GM18511 (cell line): ENCODE data around the gene SLC26A9.

ENCODE experiments used
- ATAC-seq: cut with Tn5 transposase; IDR thresholded peaks from one replicate; pipeline ENCODE4 v1.9.1; 2021; ENCODE audit warnings: mild to moderate bottlenecking, moderate library complexity; ENCODE audit not compliant: unreplicated experiment

Gene SLC26A9

DNA sequence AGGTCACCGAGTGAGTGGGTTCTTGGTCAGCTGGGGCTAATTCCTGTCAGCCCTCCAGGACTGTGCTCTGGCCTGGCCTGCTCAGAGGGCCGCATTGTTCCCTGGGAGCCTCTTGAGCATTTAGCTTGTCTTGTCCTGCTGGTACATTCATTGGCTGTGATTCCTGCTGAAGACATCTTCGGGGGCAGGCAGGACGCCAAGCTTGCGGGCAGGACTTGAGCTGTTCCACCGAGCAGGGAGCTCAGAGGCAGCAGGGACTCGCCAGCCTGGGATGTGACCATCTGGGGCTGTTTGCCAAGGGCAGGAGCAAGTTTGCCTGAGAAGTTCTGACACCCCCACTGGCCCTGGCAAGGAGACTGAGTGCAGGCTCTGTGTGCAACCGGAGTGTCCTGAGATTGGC, 7.0 kb upstream of the SLC26A9 start:
- no peak for ATAC-seq

DNA sequence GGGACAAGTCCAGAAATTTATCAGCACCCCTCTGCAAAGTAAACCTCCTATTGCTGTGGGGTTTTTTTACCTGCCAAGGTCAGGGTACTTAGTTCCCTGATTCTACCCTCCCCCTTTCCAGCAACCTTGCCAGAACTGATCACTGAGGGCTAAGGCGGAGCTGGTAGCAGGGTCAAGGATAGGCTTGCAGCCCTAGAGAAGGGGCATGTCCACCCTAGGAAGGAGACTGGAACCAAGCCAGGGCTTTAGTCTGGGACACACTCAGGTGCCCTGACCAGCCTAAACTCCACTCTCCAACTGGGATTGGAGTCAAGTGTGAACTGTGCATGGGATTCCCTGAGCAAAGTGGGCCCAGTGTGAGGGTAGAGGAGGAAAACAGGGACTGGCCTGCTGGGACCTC, 6.5 kb upstream of the SLC26A9 start:
- no peak for ATAC-seq

DNA sequence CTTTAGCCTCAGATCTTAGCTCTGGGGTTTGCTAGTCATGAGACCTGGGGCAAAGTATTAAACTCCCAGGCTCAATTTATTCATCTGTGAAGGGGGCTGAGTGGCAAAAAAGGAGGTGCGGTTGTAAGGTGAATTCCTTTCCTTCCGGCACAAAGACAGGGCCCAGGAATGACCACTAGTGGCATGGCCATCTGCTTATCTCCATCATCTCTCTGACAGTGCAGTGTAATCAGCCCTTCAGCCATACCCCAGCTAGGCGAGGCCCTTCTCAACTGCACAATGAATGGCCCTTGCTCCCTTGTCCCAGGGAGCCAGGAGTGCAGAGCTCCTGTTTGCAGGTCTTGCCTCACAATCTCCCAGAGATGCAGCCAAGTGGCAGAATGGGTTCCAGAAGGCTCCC, 5.6 kb upstream of the SLC26A9 start:
- no peak for ATAC-seq

DNA sequence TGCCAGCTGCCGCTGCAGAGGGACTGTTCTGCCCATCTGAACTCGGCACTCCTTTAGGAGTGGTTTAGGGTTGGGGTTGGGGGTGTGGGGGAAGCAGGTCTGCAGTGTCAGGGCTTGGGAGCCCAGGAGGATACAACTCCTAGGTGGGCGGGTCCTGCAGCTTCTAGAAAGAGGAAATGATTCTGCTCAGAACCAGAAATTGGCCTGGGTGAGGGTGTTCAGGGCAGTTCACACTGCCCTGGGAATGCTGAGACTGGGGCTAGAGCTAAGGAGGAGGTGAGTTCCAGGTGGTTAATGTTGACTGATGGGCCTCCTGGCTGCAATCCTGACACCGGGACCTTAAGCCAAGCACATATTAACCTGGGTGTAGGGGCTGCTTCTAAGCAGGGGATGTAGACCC, 4.8 kb upstream of the SLC26A9 start:
- no peak for ATAC-seq

DNA sequence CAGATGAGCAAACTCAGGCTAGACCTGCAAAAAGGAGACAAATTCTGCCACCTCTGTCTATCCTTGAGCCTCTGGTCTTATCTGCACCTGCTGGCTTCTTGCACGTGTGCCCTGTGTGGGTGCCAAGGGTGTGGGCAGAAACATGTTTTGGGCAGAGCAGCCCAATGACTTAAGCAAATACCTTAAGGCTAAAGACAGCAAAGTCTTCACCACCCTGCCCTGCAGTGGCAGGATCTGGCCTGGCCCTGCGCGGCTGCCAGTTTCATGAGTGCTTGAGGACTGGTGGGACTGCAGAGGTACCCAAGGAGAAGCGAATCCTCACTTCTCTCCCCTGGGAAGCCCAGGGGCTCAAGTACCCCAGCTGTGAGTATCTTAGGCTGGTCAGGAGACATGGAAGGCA, 3.8 kb upstream of the SLC26A9 start:
- ATAC-seq: no peak

DNA sequence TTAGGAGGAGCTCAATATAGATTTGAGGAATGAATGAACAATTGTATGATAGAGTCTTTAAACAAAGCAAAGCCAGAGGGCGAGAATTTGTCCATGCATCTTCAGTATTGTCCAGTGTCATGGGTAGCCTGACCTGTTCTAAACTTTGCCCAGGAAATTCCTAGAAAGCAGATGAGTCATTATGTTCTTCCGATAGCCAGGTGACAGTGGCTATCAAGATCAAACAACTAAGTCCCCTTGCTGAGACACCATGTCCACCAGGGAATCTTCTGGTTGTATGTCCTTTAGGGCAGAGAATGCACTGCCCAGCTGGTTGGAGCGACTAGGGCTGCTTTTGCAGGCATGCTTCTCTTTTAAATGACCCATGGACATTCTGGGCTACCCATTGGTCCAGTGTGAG, 1.8 kb upstream of the SLC26A9 start:
- ATAC-seq: no peak

DNA sequence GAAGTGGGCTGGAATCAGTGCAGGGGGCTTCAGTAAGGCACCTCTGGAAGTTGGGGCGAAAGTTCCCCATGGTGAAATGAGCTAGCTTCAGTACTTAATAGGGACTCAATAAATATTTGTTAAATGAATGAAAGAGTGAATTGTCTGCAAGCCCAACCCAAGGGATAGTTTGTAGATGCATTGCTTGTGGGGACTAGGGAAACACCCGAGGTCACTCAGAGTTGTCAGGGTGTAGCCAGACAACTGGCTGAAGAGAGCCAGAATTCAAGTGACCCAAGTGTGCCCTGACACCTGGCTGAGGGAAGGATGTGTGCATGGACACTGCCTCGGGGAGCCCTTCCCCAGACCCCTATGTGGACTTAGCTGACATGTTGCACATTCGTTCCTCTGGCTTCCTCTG, 1.3 kb upstream of the SLC26A9 start:
- no peak for ATAC-seq

DNA sequence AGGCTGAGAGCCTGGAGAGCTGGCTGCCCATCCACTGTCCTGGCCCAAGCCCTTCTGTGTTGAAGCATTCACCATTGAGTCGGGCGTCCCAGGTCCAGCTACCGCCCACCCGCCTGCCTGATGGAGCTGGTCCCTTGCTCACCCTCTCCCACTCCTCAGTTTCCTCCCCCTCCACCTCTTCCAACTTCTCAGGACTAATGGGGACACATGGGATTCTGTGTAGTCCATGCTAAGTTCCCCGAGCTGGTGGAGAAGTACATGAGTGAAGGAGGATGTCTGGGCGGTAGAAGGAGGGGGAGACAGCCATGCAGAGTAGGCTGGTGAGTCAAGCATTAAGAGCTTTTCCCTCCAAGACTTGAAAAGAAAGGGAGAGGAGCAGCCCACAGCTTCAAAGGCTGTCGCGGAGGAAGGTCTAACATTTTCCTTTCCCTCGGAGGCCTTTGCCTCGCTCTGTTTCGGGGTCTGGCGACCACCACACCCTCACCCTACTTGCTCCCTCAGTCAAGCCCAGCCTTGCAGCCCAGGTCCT, 561 bp downstream of the SLC26A9 start:
- ATAC-seq: no peak

DNA sequence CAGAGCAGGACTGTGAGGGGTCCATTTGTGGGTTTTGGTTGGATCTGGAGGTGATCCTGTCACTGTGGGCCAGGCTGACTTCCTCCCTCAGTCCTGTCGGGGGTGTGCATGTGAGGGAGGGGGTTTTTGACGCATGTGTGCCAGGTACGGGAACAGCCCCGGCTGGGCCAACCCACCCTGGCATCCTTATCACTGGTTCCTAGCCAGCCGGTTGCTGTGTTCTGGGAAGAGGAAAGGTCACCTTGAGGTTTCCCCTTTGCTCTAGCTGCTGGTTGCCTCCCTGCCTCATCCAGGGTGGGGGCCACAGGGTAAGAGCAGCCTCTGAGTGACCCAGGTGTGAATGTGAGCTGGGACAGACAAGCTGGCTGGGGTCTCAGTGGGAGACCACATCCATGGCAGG, 2.5 kb downstream of the SLC26A9 start:
- ATAC-seq: no peak

DNA sequence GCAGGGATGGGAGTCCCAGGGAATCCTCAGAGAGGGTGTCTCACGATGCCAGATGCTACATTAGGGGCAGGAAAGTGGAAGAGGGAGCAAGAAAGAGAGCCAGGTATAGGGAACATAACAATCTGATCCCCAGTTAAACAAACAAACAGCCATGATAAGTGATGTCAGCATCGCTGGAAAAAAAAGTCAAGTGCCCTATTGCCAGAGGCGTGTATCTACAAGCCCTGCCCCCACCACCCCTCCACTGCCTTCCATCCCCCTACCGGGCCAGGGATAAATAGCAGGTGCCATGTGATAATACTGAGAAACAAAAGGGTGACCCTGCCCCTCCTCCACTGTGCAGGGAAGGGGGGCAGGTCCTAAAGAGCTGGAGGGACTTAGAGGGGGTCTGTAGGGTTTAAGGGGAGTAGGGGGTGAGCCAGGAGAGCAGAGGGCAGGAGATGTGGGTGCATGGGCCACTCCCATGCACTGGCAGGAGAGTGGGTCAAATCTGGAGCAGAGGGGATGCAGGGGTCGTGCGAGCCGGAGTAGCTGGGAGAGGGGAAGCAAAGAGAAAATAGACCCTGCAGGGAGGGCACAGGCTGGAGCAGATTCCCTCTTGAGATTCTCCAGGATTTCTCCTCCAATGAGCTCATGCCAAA, 3.4 kb downstream of the SLC26A9 start:
- no peak for ATAC-seq

DNA sequence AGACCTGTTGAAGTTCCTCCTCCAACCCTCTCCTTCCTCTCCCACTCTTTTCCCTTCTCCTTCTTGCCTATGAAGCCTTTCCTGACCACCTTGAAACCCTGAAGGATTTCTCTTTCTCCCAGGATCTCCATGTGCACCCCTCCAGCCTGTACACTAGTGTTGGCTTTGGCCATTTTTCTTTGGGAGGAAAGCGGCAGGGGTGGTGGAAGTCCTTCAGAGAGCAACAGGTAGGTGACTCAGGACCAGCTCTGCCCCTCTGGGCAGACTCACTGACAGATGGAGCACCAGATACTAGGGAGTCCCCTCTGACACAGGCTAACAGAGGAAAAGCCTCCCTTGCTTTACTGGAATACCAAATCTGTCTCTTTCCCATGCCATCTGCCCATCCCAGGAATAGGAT, 4.6 kb downstream of the SLC26A9 start:
- no peak for ATAC-seq

DNA sequence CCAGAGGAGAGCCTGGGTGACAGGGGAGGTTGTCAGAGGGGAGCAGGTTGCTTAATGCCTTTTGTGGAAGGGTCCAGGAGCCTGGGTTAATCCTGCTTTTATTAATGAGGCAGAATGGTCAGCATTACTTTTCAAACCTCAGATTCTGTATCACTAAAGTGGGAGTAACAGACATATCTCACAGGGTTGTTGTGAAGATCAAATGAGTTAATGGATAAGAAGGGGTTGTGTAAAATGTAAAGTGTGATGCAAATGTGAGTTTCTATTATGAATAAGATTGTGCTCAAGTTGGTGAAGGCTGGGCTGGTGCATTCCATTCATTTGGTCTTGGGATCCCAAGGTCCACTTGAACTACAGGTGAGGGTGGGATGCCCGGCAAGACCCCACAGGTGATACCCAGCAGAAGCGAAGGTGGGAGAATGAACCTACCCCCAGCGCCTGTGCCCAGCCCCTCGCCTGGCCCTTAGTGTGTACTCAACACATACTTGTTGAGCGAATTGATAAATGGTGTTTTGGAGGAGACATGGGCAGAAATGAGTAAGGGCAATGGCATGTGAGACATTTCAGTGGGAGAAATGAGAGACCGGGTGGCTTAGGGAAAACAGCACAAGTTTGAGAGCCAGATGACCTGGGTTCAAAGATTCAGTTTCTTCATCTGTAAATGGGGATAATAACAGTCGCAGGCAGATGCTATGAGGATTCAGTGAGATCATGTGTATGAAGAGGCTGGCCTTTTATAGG, 6.2 kb downstream of the SLC26A9 start:
- ATAC-seq: no peak

DNA sequence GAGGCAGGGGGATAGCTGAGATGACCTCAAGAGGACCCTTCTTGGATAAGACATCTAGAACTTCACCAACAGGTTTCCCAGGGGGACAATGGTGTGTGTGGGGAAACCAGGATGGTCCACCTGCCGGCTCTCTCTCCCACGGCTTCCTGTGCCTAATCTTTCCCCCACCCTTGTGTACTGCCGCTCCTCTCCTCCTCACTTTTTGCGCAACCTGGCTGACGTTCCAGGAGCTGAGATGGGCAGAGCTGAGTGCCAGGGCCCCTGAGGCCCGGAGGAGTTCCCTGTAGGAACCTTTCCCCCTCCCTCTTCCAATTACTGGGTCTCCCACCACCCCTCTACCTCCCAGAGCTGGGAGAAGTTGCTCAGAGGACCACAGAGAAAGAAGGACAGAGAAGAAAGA, 6.9 kb downstream of the SLC26A9 start:
- ATAC-seq: no peak

DNA sequence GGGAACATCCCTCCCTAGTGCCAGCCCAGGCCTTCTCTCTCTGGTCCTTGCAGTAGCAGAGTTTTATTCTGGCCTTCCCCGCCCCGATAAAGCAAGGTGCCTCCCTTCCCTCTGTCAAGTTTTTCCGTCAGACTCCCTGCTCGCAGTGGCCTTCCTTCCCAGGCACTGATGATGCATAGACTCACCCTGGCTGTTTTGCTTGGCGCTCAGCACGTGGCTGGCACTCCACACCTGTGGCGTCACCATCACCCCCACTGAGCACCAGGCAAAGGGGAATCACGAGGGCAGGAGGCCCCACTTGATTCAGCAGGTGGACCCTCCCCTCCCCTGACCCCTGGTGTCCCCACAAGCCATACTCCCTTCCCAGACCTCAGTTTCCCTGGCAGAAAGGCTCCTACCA, 7.4 kb downstream of the SLC26A9 start:
- ATAC-seq: no peak

DNA sequence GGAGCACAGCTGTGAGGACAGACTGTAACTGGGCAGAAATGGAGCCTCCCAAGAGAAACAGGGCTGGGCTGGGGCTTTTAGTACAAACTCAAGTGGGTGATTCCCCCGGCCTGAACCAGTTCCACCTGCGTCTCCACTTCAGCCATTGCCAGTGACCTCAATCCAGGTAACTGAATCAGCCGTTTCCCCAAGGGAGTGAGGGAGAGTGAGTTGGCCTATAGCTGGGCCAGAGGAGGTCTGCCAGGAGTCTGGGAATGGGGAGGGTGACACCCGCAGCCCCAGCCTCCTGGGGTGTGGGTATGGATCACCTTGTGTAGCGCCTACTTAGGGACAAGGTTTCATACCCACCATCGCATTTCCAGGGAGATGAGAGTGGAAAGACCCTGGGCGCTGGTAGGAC, 8.5 kb downstream of the SLC26A9 start:
- no peak for ATAC-seq

DNA sequence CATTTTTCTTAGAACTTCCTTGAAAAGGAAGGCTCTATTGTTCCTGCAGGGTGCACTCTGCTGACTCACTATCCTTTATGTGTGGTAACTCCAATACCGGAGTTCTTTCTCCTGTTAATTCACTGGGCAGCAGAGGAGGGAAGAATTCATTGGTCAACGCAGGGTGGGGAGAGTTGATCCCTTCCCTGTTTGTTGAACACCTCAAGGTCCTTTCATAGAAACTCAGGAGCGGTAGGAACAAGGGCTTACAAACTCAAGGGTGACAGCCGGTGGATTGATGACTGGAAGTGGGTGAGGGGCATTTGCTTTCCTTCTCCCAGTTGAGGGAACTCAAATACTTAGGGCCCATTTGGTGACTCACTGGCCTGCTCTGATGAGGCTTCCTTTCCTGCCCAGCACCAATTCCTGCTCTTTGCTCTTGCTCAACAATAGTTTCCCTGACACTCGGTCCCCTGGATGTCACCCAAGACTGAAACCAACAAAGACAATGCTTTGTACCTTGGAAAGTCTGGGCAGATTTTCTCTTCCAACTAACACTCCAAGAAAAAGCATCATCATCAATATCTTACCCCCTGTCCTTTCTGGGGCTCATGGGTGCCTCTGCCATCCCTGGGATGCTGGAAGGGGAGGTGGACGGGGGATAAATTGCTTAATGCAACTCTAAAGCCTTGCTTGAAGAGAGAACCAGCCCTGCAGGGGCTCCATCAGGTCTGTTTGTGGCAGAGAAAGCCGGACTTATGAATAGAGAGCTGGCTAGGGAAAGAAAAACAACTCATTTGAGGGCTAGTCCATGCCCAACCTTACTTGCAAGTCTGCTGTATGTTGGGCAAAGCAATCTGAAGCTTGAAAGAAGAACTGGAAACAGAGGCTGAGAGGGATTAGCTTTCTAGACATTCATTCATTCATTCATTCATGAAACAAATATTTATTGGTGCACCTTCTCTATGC, 9.3 kb downstream of the SLC26A9 start:
- no peak for ATAC-seq

DNA sequence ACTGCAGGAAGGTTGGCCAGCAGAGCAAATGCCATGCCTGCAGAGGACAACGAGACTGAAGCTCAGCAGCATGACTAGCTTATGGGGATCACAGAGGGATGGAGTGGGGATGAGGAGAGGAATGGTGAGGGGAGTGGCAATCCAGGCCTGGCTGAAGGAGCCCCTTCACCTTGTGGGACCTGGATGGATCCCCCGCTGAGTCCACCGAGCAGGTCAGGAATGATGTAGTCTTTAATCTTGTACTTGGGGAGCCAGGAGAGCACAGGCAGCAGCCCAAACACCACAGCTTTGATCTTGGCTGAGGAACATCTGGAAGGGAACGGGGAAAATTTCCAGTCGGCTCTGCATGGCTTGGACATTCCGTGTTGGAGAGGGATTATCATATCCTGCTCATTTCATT, 10.5 kb downstream of the SLC26A9 start:
- no peak for ATAC-seq

DNA sequence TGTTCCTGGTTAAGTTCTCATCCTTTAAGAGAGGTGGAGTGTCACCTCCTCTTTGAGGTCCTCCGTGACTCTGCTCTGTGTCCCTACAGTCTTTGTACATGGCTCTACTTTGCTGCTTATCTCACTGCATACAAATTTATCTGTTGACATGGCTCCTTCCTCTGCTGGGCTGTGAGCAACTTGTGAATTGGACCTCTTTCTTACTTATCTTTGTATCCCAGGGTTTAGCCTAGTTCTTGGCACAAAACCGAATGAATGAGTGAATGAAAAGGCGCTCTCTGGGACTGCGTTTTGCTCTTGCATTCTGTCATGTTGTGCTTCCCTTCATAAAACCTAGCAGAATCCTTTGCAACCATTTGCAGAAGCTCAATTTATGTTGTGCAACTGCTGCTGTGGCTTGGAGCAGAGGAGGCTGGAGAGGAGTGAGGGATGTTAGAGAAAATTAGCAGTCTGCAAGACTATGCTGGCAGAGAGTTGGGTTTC, 12.4 kb downstream of the SLC26A9 start:
- no peak for ATAC-seq

DNA sequence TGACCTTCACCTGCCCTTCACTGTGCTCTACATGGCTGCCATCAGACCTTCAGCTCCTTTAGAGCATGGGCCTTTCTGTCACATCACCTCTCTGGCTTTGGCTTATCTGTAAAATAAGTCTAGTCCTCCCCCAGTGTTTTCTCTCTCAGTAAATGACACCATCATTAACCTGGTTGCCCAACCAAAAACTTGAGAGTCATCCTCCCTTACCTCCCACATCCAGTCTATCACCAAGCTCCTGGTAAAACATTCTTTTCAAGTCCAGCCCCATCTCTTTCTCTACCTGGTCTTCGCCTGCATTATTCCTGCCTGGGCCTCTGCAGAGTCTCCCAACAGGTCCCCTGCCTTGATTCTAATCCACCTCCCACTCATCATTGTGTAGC, 13.1 kb downstream of the SLC26A9 start:
- ATAC-seq: no peak

DNA sequence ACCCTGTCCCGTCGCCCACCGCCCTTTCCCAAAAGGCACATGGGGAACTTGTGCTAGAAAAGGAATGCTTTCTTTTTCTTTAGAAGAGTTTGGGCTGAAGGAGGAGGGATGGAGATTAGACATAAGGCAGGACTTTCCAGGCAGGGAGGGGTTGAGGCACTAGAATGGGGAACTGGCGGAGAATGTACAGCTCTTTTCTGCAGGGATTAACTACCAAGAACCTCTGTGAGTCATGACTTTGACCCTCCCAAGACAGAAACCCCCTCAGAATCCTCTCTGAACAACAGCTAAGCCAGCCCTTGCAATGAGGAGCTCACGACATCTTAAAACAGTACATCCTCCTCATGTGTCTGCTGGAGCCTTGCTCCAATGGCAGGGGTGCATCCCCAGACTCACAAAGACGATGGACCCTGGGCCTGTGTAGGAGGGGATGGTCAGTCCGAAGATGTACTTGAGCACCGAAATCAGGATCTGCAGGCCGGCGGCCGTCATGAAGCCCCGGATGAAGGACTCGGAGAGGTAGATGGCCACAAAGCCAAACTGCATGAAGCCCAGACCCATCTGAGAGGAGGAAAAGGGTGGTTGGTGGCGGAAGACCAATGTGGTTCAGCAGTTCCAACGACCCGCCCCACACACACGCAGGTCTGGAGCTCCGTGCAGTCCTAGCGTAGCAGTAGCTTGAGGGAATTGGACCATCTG, 13.6 kb downstream of the SLC26A9 start:
- ATAC-seq: no peak

DNA sequence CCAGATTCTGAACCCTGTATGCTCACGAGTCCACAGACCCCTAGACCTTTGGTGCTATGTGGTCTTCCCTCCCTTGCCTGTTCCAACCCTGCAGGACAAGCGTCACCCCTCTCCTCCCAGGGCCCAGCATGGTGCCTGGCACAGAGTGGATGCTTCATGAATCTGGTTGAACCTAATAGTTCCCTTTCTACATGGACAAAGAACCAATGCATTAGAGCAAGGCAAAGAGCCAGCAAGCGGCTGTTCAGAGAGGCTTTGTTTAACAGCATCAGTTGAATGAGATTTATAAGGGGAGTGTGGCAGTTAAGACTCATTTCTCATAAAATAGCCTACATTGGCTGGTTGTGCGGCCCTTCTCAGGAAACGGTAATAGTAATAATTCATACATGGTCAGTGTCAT, 14.9 kb downstream of the SLC26A9 start:
- ATAC-seq: no peak
